HG03060 (cell line): Measurements from ENCODE around the gene RYR2.

Experiments used
- ATAC-seq: cut with Tn5 transposase; IDR thresholded peaks from one replicate; pipeline ENCODE4 v1.9.1; 2021; ENCODE audit warnings: low read depth, moderate number of reproducible peaks; ENCODE audit not compliant: unreplicated experiment

Gene RYR2

GRCh38 chr1:237868817-237869600, 827.0 kb downstream of the RYR2 start:
- ATAC-seq = no peak

GRCh38 chr1:237873487-237874211, 831.7 kb downstream of the RYR2 start:
- no peak for ATAC-seq

GRCh38 chr1:237875291-237875690, 833.3 kb downstream of the RYR2 start:
- ATAC-seq = no peak

DNA sequence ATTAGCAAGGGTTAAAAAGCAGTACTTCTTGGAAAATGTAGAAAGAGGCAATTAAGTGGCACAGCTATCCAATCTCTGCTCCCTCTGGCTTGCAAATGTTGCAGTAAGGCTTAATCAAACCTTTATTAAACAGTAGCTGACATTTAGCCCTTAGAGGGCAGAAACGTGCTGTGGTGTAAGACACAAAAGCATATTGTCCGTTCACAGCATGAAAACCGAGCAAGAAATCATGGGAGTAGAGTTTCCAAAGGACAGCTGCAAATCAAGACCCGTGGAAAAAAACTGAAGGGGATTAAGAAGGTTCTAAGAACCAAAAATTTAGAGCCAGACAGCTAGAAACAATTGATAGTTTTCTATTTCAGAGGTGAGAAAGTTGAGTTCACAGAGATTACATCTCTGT, 835.6 kb downstream of the RYR2 start:
- no peak for ATAC-seq

GRCh38 chr1:237878406-237878805, 836.4 kb downstream of the RYR2 start:
- ATAC-seq = no peak

GRCh38 chr1:237879195-237879594, 837.2 kb downstream of the RYR2 start:
- ATAC-seq = no peak
